ENCODE results near the gene MB. TPM values are rescaled to one million over a fixed set of nuclear protein-coding genes. Genes with fewer than 3 reads are reported as not detected.

The MB gene
- total RNA-seq, 4 donors from 2014 or later: 2.2 to 23.4 (median 9.6) TPM

GRCh38 chr22:35630387-35630793, 13.3 kb upstream of the MB start:
- no peak for DNase-seq (ENCODE audit: low spot score in 2 of 2)
- TF ChIP-seq POLR2A (IDR thresholded peaks at IDR 0.05): no peak
- TF ChIP-seq, protein P1, sequence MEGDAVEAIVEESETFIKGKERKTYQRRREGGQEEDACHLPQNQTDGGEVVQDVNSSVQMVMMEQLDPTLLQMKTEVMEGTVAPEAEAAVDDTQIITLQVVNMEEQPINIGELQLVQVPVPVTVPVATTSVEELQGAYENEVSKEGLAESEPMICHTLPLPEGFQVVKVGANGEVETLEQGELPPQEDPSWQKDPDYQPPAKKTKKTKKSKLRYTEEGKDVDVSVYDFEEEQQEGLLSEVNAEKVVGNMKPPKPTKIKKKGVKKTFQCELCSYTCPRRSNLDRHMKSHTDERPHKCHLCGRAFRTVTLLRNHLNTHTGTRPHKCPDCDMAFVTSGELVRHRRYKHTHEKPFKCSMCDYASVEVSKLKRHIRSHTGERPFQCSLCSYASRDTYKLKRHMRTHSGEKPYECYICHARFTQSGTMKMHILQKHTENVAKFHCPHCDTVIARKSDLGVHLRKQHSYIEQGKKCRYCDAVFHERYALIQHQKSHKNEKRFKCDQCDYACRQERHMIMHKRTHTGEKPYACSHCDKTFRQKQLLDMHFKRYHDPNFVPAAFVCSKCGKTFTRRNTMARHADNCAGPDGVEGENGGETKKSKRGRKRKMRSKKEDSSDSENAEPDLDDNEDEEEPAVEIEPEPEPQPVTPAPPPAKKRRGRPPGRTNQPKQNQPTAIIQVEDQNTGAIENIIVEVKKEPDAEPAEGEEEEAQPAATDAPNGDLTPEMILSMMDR (IDR thresholded peaks at IDR 0.05): no peak
- H3K4me3 ChIP-seq (ENCODE audit: low read depth, poor library complexity, severe bottlenecking): no peak overlapping the region
- intact Hi-C loops (cut with DNase I; ENCODE audit: low total_unique reads): no loop called here
- WGBS, 2 donors: 72 to 80% methylated on average over 4 of the region's 4 CpGs

GRCh38 chr22:35629406-35630216, 12.5 kb upstream of the MB start:
- H3K4me3 ChIP-seq (ENCODE audit: low read depth, poor library complexity, severe bottlenecking): no peak overlapping the region
- intact Hi-C loops (cut with DNase I; ENCODE audit: low total_unique reads): no loop called here
- DNase-seq (ENCODE audit: low spot score in 2 of 2): peak; percentile 65 to 93
- TF ChIP-seq, protein P1 (IDR thresholded peaks at IDR 0.05): no peak
- TF ChIP-seq POLR2A (IDR thresholded peaks at IDR 0.05): no peak
- 19 to 23% methylated on average over 9 of the region's 9 CpGs for WGBS, 2 donors

DNA sequence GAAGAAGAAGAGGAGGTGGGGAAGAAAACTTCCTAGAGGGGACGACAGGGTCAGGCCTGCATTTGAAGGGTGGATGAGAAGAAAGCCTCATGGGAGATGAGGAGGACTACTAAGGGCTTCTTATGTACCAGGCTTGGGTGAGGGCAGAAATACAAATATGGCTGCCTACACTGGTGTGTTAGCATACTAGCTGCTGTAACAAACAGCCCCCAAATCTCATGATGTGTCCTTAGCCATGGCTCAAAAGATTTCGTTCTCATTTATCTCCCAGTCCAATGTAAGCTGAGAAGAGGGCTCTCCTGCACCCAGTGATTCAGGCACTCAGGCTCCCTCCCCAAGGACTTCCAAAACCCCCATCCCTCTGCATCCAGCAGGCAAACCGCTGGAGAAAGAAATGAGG, 11.6 kb upstream of the MB start:
- H3K4me3 ChIP-seq (ENCODE audit: low read depth, poor library complexity, severe bottlenecking): no peak overlapping the region
- no peak for DNase-seq (ENCODE audit: low spot score in 2 of 2)
- WGBS, 2 donors: 85 to 98% methylated on average over 3 of the region's 3 CpGs
- intact Hi-C loops (cut with DNase I; ENCODE audit: low total_unique reads): no loop called here
- TF ChIP-seq POLR2A (IDR thresholded peaks at IDR 0.05): no peak
- TF ChIP-seq, protein P1 (IDR thresholded peaks at IDR 0.05): no peak

DNA sequence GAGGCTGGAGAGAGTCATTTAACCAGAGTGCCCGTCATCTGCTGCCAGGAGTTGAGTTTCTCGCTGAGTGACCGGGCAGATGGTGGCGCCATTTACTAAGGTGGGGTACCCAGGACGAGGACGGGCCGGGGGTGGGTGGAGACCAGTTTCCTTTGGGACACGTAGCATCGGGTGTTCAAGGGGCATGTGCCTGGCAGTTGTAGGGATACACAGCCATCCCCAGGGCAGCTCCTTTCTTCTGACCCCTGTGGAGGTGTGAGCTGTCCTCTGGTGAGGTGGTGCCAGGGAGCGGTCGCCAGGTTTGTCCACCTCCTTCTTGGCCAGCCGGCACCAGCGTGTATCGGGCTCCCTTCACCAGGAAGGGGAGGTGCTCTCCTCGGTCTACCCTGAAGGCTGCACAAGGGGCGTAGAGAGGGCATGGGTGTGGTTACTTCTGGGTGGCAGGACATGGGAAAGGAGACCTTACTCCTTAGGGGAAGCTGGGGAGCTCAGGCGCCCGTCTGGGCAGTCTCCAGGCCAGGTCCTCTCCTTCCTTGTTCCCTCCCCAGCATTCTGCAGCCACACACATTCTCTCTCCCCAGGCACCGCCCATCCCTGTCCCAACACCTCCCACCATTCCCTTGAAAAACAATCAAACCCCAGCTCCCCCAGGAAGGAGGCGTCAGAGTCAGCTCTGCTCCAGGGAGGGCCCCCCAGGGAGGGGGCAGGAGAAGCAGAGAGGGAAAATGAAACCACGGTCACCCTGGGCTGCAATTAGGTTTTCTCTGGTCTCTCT, 10.3 kb upstream of the MB start:
- WGBS, 2 donors: 2 to 4% methylated on average over 21 of the region's 21 CpGs
- peak; percentile 75 to 95 for DNase-seq (ENCODE audit: low spot score in 2 of 2)
- H3K4me3 ChIP-seq (ENCODE audit: low read depth, poor library complexity, severe bottlenecking): peak overlapping the region; percentile 22
- intact Hi-C loops (cut with DNase I; ENCODE audit: low total_unique reads): no loop called here
- TF ChIP-seq, protein P1 (IDR thresholded peaks at IDR 0.05): no peak
- no peak for TF ChIP-seq POLR2A (IDR thresholded peaks at IDR 0.05)

DNA sequence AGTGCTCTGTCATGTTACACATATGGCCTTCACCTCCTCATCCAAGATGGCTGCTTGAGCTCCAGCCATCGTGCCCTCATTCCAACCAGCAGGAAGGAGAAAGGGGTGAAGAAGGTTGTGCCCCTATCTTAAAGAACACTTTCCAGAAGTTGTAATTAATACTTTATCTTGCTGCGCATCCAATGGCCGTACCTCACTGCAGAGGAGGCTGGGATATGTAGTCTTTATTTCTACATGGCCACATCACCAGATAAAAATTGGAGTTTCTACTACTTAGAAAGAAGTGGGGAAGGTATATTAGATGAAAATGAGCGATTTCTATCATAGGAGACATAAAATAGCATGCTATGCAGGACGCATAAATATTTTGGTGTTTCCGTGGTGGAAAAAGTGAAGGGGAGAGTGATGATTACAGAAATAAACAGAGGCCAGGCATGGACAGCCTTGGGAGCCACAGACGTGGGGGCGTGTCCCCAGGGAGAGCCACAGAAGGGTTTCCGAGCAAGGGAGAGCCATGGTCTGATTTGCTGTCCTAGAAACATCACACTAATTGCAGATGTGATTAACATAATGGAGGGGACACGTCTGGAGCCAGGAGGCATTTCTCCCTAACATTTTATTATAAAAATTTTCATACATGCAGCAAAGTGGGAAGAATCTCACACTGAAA, 8.8 kb upstream of the MB start:
- WGBS, 2 donors: 66 to 73% methylated on average over 10 of the region's 10 CpGs
- TF ChIP-seq, protein P1 (IDR thresholded peaks at IDR 0.05): no peak
- no peak for TF ChIP-seq POLR2A (IDR thresholded peaks at IDR 0.05)
- DNase-seq (ENCODE audit: low spot score in 2 of 2): no peak
- intact Hi-C loops (cut with DNase I; ENCODE audit: low total_unique reads): no loop called here
- H3K4me3 ChIP-seq (ENCODE audit: low read depth, poor library complexity, severe bottlenecking): no peak overlapping the region

Measured in lower leg skin (tissue), 4 donors.